ENCODE results near the gene PPP2R2B.

Gene PPP2R2B

DNA sequence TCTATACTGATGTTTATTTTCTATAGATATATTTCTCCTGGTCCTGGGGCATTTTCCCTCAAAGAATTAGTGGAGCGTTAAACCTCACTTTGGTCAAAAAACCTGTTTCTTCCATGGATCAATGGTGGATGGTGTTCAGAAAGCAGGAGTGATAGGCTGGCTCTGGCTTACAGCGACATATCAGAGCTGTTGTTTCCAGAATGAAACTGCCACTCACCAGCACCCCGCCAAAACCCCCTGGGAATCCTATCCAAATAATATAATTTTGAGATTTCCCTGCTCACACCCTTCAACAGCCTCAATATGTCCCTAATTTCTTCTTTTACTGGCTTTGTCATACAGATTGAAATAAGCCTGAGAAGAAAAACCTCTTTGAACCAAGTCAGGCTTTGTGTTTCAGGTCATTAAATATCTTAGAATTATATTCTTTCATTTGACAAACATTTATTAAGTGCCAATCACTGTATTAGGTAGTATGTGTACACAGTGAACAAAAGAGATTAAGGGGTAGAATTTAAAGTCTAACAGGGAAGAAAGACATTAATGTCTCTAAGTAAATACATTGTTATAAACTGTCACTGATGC is 218.1 kb downstream of the PPP2R2B start:
- no peak for DNase-seq (ENCODE audit: low read depth in 2 of 2, low spot score in 1 of 2)

DNA sequence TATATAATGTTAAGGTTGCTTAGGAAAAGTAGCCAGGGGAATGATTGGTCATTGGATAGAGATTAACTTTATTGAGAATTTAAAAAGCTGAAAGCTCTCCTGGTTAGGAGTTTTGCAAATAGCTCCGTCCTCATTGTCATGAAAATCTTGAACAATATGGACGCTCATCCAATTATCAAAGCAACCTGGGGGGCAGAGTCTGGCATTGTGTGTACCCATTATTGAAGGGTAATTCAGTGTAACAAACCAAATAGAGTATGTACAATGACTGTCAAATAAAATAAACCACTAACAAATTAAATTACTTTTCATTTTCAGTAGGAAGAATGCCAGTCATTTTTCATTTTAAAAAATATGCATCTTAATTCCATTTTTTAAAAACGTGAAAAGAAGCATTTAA is 218.6 kb downstream of the PPP2R2B start:
- no peak for DNase-seq (ENCODE audit: low read depth in 2 of 2, low spot score in 1 of 2)

DNA sequence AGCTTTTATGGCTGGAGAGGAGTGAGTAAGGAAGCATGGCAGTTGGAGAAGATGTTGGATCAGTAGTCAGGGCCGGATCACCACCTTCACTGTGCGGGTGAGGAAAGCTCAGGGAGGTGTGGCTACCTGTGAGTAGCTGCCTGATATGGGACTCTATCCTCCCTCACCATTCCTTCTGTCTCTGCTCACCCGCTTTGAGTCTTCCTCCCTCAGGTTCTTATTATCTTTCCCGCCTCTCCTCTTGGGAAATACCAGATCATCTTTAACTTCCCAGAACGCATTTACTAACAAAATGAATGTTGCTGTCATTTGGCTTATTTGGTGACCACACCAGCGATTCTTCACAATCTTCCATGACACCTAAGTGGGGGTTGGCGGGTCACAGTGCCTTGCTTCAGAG is 221.9 kb downstream of the PPP2R2B start:
- no peak for DNase-seq (ENCODE audit: low read depth in 2 of 2, low spot score in 1 of 2)

GRCh38 chr5:146653560-146653959 is 225.0 kb downstream of the PPP2R2B start:
- no peak for DNase-seq (ENCODE audit: low read depth in 2 of 2, low spot score in 1 of 2)

GRCh38 chr5:146652547-146652946 is 226.0 kb downstream of the PPP2R2B start:
- no peak for DNase-seq (ENCODE audit: low read depth in 2 of 2, low spot score in 1 of 2)

DNA sequence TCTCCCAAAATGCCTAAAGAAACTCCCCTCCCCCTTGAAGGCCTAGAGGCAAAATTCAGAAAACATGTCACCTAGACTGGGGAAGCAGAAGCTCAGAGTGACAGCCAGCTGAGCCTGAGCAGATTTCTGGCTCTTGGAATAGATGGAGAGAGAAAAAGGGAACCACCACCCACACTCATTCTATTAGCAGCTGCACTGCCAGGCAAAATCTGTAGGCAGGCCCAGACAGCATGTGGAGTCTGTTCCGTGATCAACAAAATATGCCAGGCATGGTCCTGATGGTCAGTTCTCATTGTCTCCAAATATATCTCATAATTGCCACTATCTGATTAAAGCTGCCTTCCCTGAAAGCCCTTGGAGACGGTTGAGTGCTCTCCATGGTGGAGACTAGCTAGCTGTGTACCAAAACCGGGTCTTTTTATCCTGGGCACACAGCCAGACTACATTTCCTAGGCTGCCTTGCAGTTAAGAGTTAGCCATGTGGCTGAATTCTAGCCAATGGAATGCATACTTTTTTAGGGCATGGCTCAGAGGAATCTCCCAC is 230.8 kb downstream of the PPP2R2B start:
- DNase-seq (ENCODE audit: low read depth in 2 of 2, low spot score in 1 of 2), result no peak

DNA sequence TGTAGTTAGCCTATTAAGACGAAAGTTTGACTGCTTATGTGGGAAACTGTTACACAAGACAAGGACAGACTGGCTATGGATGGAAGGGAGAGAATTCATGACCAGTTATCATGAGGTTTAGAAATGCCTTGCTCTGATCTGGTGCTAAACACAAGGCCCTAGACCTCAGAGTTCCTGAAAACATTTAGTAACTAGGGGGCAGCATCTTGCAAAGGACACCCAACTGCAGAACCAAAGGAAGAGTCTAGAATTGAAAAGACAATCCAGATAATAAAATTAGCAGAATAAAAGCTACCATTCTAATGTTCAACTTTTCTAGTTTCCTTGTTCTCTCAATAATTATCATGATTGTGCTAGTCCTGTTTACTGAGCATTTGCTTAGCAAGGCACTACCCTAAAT is 232.1 kb downstream of the PPP2R2B start:
- DNase-seq (ENCODE audit: low read depth in 2 of 2, low spot score in 1 of 2), result no peak

GRCh38 chr5:146645342-146645741 is 233.2 kb downstream of the PPP2R2B start:
- no peak for DNase-seq (ENCODE audit: low read depth in 2 of 2, low spot score in 1 of 2)

- no peak for DNase-seq (ENCODE audit: low read depth in 2 of 2, low spot score in 1 of 2)
Observed at GRCh38 chr5:146644831-146645230, 233.7 kb downstream of the PPP2R2B start.

DNA sequence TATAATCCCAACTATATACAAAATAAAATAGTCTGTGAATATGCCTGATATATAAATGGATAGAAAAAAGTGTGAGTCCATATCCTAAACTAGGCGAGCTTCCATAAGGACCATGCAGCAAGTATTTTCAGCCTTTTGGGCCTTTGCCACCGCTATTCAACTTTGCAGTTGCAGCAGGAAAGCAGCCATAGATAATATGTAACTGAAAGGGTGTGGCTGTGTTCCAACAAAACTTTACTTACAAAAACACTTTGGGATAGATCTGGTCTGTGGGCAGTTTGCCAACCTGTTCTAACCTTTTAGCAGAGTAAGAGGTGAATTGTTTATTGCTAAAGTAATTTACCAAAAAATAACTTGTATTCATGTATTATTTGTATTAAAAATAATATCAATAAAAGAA is 234.8 kb downstream of the PPP2R2B start:
- DNase-seq (ENCODE audit: low read depth in 2 of 2, low spot score in 1 of 2), result no peak

DNA sequence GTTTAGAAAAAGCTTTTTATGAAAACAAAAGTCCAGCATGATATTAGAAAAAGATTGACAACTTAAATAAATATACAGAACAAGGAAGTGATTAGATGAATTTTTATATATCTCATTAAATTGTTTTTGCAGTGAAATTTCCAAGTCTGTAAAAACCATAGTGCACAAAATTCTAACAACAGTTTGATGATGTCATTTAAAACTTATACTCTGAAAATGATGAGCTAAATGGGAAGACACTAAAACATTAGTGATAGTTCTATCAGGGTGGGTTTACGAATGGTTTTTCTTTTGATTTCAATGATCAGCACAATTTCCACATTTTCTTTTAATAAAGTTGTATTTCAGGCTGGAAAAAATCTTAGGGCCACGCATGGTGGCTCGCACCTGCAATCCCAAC is 236.1 kb downstream of the PPP2R2B start:
- DNase-seq (ENCODE audit: low read depth in 2 of 2, low spot score in 1 of 2), result no peak

DNA sequence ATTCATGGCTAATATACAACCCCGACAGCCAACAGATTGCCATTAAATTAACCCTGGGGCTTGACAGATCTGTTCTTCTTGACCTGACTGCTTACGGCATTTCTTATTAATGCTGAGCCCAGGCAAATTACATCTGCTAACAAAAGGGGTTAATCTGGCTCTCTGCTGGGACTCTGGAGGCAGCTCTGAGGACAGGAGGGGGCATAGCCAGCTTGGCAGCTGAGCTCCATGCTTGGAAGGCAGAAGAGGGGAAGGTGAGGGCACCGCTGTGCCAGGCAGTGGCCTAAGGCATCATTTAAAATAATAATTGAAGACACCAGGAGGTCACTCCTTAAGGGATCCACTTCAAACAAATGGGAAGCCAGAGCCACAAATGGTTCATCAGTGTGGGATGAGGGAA is 236.6 kb downstream of the PPP2R2B start:
- no peak for DNase-seq (ENCODE audit: low read depth in 2 of 2, low spot score in 1 of 2)

- no peak for DNase-seq (ENCODE audit: low read depth in 2 of 2, low spot score in 1 of 2)
Observed at GRCh38 chr5:146640285-146640896, 238.2 kb downstream of the PPP2R2B start.

DNA sequence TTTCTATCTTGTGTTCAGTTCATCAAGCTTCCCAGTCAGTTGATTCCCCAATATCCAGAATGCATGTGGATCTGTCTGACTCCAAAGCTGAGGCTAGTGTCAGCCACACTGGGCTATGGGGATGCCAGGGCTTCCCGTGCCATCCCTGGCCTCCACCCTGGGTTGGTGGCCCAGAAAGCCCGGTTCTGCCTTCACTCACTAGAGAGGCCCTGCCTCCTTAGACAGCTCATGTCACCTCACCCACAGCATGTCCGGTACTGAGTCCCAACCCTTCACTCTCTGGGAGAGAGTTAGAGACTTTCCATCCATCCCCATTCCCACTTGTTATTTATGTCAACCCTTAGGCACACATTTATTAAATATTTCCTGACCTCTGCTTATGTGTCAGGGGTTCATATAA is 243.1 kb downstream of the PPP2R2B start:
- DNase-seq (ENCODE audit: low read depth in 2 of 2, low spot score in 1 of 2), result no peak

- DNase-seq (ENCODE audit: low read depth in 2 of 2, low spot score in 1 of 2), result no peak
Observed at GRCh38 chr5:146633323-146633764, 245.2 kb downstream of the PPP2R2B start.

GRCh38 chr5:146632620-146633322 is 245.8 kb downstream of the PPP2R2B start:
- no peak for DNase-seq (ENCODE audit: low read depth in 2 of 2, low spot score in 1 of 2)

GRCh38 chr5:146630472-146630871 is 248.1 kb downstream of the PPP2R2B start:
- no peak for DNase-seq (ENCODE audit: low read depth in 2 of 2, low spot score in 1 of 2)

DNA sequence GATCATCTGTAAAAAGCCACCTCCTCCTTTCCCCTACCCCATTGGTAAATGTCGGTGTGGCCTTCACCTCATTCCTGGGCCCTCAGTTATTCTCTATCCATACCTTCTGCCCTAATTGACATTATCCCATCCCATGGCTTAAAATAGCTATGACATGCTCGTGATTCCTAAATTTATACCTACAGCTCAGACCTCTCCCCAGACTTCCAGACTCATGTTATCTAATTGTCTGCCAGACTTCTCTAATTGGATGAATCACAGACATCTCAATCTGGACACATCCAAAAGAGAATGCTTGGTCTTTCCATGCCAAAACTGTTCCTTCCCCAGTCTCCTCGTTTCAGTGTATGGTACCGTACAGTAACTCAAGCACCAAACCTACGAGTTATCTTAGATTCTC is 249.6 kb downstream of the PPP2R2B start:
- DNase-seq (ENCODE audit: low read depth in 2 of 2, low spot score in 1 of 2), result no peak

- no peak for DNase-seq (ENCODE audit: low read depth in 2 of 2, low spot score in 1 of 2)
Observed at GRCh38 chr5:146626936-146627335, 251.6 kb downstream of the PPP2R2B start.

- DNase-seq (ENCODE audit: low read depth in 2 of 2, low spot score in 1 of 2), result no peak
Observed at GRCh38 chr5:146624179-146624578, 254.4 kb downstream of the PPP2R2B start.

DNA sequence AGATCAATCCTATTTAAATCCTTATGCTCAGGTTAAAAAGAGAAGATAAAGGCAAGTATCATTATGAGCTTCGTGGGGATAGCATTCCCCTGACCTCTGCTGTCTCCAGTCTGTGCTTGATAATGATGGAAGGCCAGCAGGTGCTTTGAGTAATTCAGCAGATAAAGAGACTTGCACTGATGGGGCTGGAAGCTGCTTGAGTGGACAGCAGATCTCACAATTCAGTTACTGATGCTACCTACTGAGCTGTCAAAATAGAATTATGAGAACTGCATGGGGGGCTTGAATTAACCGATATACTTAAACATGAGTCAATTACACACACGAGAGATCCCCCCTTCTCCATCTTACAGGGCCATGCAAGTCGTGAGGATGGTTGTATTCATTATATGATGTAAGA is 254.9 kb downstream of the PPP2R2B start:
- DNase-seq (ENCODE audit: low read depth in 2 of 2, low spot score in 1 of 2), result no peak

DNA sequence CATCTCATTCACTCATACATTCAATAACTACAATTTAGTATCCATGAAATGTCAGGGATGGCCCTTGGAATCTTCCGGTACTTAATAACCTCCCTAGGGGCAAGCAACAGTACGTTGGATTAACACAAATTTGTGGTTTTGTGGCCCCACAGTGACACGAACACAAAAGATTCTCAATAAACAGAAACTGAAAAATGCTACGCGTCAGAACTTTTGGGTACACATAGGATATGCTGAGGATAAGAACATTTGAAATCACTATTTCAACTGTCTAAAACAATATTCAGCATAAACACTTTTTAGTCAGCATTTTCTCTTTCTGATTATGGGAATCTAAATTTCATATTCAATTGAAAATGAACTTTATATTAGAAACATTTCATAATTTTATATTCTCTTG is 255.5 kb downstream of the PPP2R2B start:
- DNase-seq (ENCODE audit: low read depth in 2 of 2, low spot score in 1 of 2), result no peak

Data from stimulated activated CD8-positive, alpha-beta memory T cell treated with anti-CD3 and anti-CD28 coated beads, Interleukin-4, amount 100 ng/mL, for 1 hour (primary cell).